OCI-LY7 (cell line): ENCODE data around the gene SEMA3G. TPM values are rescaled to one million over a fixed set of nuclear protein-coding genes. Genes with fewer than 3 reads are reported as not detected.

Source experiments
- total RNA-seq, 2 experiments: library from RNA; depleted of rRNA in 1 of 2; stranded (reverse); fragments of >200 nt in 1 of 2; shearing (Covaris generic) in 1 of 2; gene quantifications; 2 replicates each; pipeline ENCODE4 v1.2.3, GENCODE V29; 2014 to 2022

The SEMA3G gene
- total RNA-seq, 2 experiments from 2014 or later, result not detected

Other genes starting within 250 kb of the SEMA3G start
- 24.5 and 34.4 TPM in 2 replicates for gene ALAS1, start 246.9 kb downstream of the SEMA3G start, total RNA-seq (2014; rRNA removed; shearing (Covaris generic))
- 43.3 and 43.6 TPM in 2 replicates for gene ALAS1, start 246.9 kb downstream of the SEMA3G start, total RNA-seq (2022)
- 0.51 and 1.7 TPM in 2 replicates for gene TLR9, start 219.5 kb downstream of the SEMA3G start, total RNA-seq (2014; rRNA removed; shearing (Covaris generic))
- gene TLR9, start 219.5 kb downstream of the SEMA3G start, total RNA-seq (2022), result 3.7 and 9.0 TPM in 2 replicates
- 40.0 and 52.8 TPM in 2 replicates for gene TWF2, start 205.9 kb downstream of the SEMA3G start, total RNA-seq (2014; rRNA removed; shearing (Covaris generic))
- gene TWF2, start 205.9 kb downstream of the SEMA3G start, total RNA-seq (2022), result 60.2 and 64.9 TPM in 2 replicates
- 1.1 and 4.4 TPM in 2 replicates for gene PPM1M, start 199.3 kb downstream of the SEMA3G start, total RNA-seq (2014; rRNA removed; shearing (Covaris generic))
- 13.8 and 15.6 TPM in 2 replicates for gene PPM1M, start 199.3 kb downstream of the SEMA3G start, total RNA-seq (2022)
- gene WDR82, start 166.5 kb downstream of the SEMA3G start, total RNA-seq (2014; rRNA removed; shearing (Covaris generic)), result 27.8 and 38.5 TPM in 2 replicates
- 66.2 and 67.9 TPM in 2 replicates for gene WDR82, start 166.5 kb downstream of the SEMA3G start, total RNA-seq (2022)
- 24.5 and 28.1 TPM in 2 replicates for gene GLYCTK, start 157.3 kb downstream of the SEMA3G start, total RNA-seq (2014; rRNA removed; shearing (Covaris generic))
- 28.6 and 29.6 TPM in 2 replicates for gene GLYCTK, start 157.3 kb downstream of the SEMA3G start, total RNA-seq (2022)
- gene DNAH1, start 128.8 kb downstream of the SEMA3G start, total RNA-seq (2014; rRNA removed; shearing (Covaris generic)), result 14.2 and 18.3 TPM in 2 replicates
- gene DNAH1, start 128.8 kb downstream of the SEMA3G start, total RNA-seq (2022), result 5.8 and 10.5 TPM in 2 replicates
- gene BAP1, start 35.1 kb downstream of the SEMA3G start, total RNA-seq (2014; rRNA removed; shearing (Covaris generic)), result 88.3 and 102 TPM in 2 replicates
- gene BAP1, start 35.1 kb downstream of the SEMA3G start, total RNA-seq (2022), result 102 and 105 TPM in 2 replicates
- 32.9 and 33.3 TPM in 2 replicates for gene PHF7, start 34.4 kb downstream of the SEMA3G start, total RNA-seq (2014; rRNA removed; shearing (Covaris generic))
- 44.5 and 61.4 TPM in 2 replicates for gene PHF7, start 34.4 kb downstream of the SEMA3G start, total RNA-seq (2022)
- gene TNNC1, start 8.9 kb upstream of the SEMA3G start, total RNA-seq (2014; rRNA removed; shearing (Covaris generic)), result 0.57 and 0.90 TPM in 2 replicates
- 3.2 and 5.0 TPM in 2 replicates for gene TNNC1, start 8.9 kb upstream of the SEMA3G start, total RNA-seq (2022)
- 53.8 and 60.5 TPM in 2 replicates for gene NISCH, start 10.5 kb upstream of the SEMA3G start, total RNA-seq (2014; rRNA removed; shearing (Covaris generic))
- 73.3 and 78.5 TPM in 2 replicates for gene NISCH, start 10.5 kb upstream of the SEMA3G start, total RNA-seq (2022)
- not detected in 2 replicates for gene STAB1, start 50.2 kb upstream of the SEMA3G start, total RNA-seq (2014; rRNA removed; shearing (Covaris generic))
- not detected in 2 replicates for gene STAB1, start 50.2 kb upstream of the SEMA3G start, total RNA-seq (2022)
- gene NT5DC2, start 88.8 kb upstream of the SEMA3G start, total RNA-seq (2014; rRNA removed; shearing (Covaris generic)), result 132 and 144 TPM in 2 replicates
- 110 and 118 TPM in 2 replicates for gene NT5DC2, start 88.8 kb upstream of the SEMA3G start, total RNA-seq (2022)
- 12.0 and 18.4 TPM in 2 replicates for gene UQCC5, start 91.5 kb upstream of the SEMA3G start, total RNA-seq (2014; rRNA removed; shearing (Covaris generic))
- gene UQCC5, start 91.5 kb upstream of the SEMA3G start, total RNA-seq (2022), result 22.4 and 25.6 TPM in 2 replicates
- gene PBRM1, start 240.8 kb upstream of the SEMA3G start, total RNA-seq (2014; rRNA removed; shearing (Covaris generic)), result 67.2 and 75.7 TPM in 2 replicates
- gene PBRM1, start 240.8 kb upstream of the SEMA3G start, total RNA-seq (2022), result 90.8 and 91.1 TPM in 2 replicates
- 220 and 232 TPM in 2 replicates for gene GNL3, start 240.9 kb upstream of the SEMA3G start, total RNA-seq (2014; rRNA removed; shearing (Covaris generic))
- gene GNL3, start 240.9 kb upstream of the SEMA3G start, total RNA-seq (2022), result 147 and 182 TPM in 2 replicates